H9 (cell line): ENCODE results near the gene SCCPDH. TPM values are rescaled to one million over a fixed set of nuclear protein-coding genes. Genes with fewer than 3 reads are reported as not detected.

ENCODE experiments used
- DNase-seq: peaks from one replicate; pipeline ENCODE4 v3.0.0-alpha.2; 2017
- H2AFZ ChIP-seq: one replicate; pipeline ENCODE4 v1.6.1; 2013; ENCODE audit warnings: mild to moderate bottlenecking, low read length, control low read depth, moderate library complexity
- H2AK5ac ChIP-seq: 2 replicates; pipeline ENCODE4 v1.6.1; 2013; ENCODE audit warnings: low read length, control low read depth, mixed read lengths; ENCODE audit not compliant: insufficient read length
- H2BK120ac ChIP-seq: one replicate; pipeline ENCODE4 v1.6.1; 2013; ENCODE audit warnings: low read depth, mild to moderate bottlenecking, low read length, control low read depth, inconsistent platforms; ENCODE audit not compliant: poor library complexity, severe bottlenecking
- H2BK12ac ChIP-seq: 2 replicates; pipeline ENCODE4 v1.6.1; 2013; ENCODE audit warnings: low read length, control low read depth, mixed read lengths, low read depth; ENCODE audit not compliant: insufficient read length
- H2BK15ac ChIP-seq: 2 replicates; pipeline ENCODE4 v1.6.1; 2013; ENCODE audit warnings: low read depth, low read length, control low read depth
- H2BK20ac ChIP-seq: one replicate; pipeline ENCODE4 v1.6.1; 2013; ENCODE audit warnings: low read depth, mild to moderate bottlenecking, low read length, control low read depth, inconsistent platforms; ENCODE audit not compliant: poor library complexity, severe bottlenecking
- H2BK5ac ChIP-seq: 2 replicates; pipeline ENCODE4 v1.6.1; 2013; ENCODE audit warnings: low read length, control low read depth, mixed read lengths; ENCODE audit not compliant: insufficient read length
- H3K14ac ChIP-seq: 2 replicates; pipeline ENCODE4 v1.6.1; 2013; ENCODE audit warnings: low read length, control low read depth; ENCODE audit not compliant: insufficient read depth
- H3K18ac ChIP-seq: 2 replicates; pipeline ENCODE4 v1.6.1; 2013; ENCODE audit warnings: low read depth, mild to moderate bottlenecking, mixed read lengths, low read length, control low read depth; ENCODE audit not compliant: insufficient read length
- H3K23ac ChIP-seq: 2 replicates; pipeline ENCODE4 v1.6.1; 2013; ENCODE audit warnings: low read length, control low read depth, mixed read lengths, low read depth; ENCODE audit not compliant: insufficient read length
- H3K23me2 ChIP-seq: 2 replicates; pipeline ENCODE4 v1.6.1; 2013; ENCODE audit warnings: low read depth, mild to moderate bottlenecking, mixed read lengths, low read length, control low read depth; ENCODE audit not compliant: insufficient read length, poor library complexity, severe bottlenecking
- H3K27ac ChIP-seq: 2 replicates; pipeline ENCODE4 v1.5.1; 2013; ENCODE audit warnings: low read length, control low read depth, mixed read lengths, low read depth; ENCODE audit not compliant: insufficient read length
- H3K27me3 ChIP-seq: 2 replicates; pipeline ENCODE4 v1.6.1; 2013; ENCODE audit warnings: low read length, control low read depth, inconsistent platforms; ENCODE audit not compliant: insufficient read depth
- H3K4ac ChIP-seq: 2 replicates; pipeline ENCODE4 v1.6.1; 2013; ENCODE audit warnings: low read depth, mild to moderate bottlenecking, control low read depth, inconsistent platforms, low read length, moderate library complexity
- H3K4me1 ChIP-seq: 2 replicates; pipeline ENCODE4 v1.6.1; 2013; ENCODE audit warnings: low read length, control low read depth, inconsistent platforms; ENCODE audit not compliant: insufficient read depth
- H3K4me2 ChIP-seq: 2 replicates; pipeline ENCODE4 v1.6.1; 2013; ENCODE audit warnings: low read length, control low read depth, mixed read lengths; ENCODE audit not compliant: insufficient read length, insufficient read depth
- H3K56ac ChIP-seq: 2 replicates; pipeline ENCODE4 v1.6.1; 2013; ENCODE audit warnings: low read depth, mild to moderate bottlenecking, mixed read lengths, low read length, control low read depth; ENCODE audit not compliant: insufficient read length
- H3K79me1 ChIP-seq: 2 replicates; pipeline ENCODE4 v1.6.1; 2013; ENCODE audit warnings: low read depth, mild to moderate bottlenecking, moderate library complexity, low read length, control low read depth, inconsistent platforms; ENCODE audit not compliant: insufficient read depth, poor library complexity, severe bottlenecking
- H3K79me2 ChIP-seq: 2 replicates; pipeline ENCODE4 v1.6.1; 2013; ENCODE audit warnings: low read length, control low read depth, inconsistent platforms; ENCODE audit not compliant: insufficient read depth
- H3K9ac ChIP-seq: 2 replicates; pipeline ENCODE4 v1.6.1; 2013; ENCODE audit warnings: low read length, control low read depth, mixed read lengths; ENCODE audit not compliant: insufficient read length; ENCODE audit errors: extremely low read depth
- H3K9me3 ChIP-seq: one replicate; pipeline ENCODE4 v1.6.1; 2013; ENCODE audit warnings: low read depth, low read length, inconsistent platforms; ENCODE audit not compliant: control insufficient read depth
- H3T11ph ChIP-seq: one replicate; pipeline ENCODE4 v1.6.1; 2013; ENCODE audit warnings: mild to moderate bottlenecking, low read length, control low read depth, inconsistent platforms
- H4K20me1 ChIP-seq: one replicate; pipeline ENCODE4 v1.6.1; 2013; ENCODE audit not compliant: control insufficient read depth, insufficient read length, insufficient read depth
- H4K5ac ChIP-seq: 2 replicates; pipeline ENCODE4 v1.6.1; 2013; ENCODE audit warnings: low read depth, mild to moderate bottlenecking, mixed read lengths, low read length, control low read depth; ENCODE audit not compliant: insufficient read length
- H4K8ac ChIP-seq: replicated peaks from 2 replicates; pipeline ENCODE4 v1.6.1; 2013; ENCODE audit warnings: low read length, control low read depth, mixed read lengths, low read depth; ENCODE audit not compliant: insufficient read length
- H4K91ac ChIP-seq: 2 replicates; pipeline ENCODE4 v1.6.1; 2013; ENCODE audit warnings: low read depth, mild to moderate bottlenecking, moderate library complexity, mixed read lengths, low read length, control low read depth; ENCODE audit not compliant: insufficient read length
- H3K27ac Mint-ChIP-seq, 3 experiments: 2 replicates in 2 of 3; 3 replicates in 1 of 3; pipeline ENCODE4 v1.8.0; 2020 to 2021; ENCODE audit warnings: mixed read lengths in 3 of 3, mild to moderate bottlenecking in 1 of 3, moderate library complexity in 1 of 3
- H3K27me3 Mint-ChIP-seq: 2 replicates; pipeline ENCODE4 v1.8.0; 2021; ENCODE audit warnings: low read depth, mild to moderate bottlenecking, moderate library complexity, mixed read lengths
- H3K36me3 Mint-ChIP-seq, 3 experiments: 2 replicates in 2 of 3; 3 replicates in 1 of 3; pipeline ENCODE4 v1.8.0; 2020 to 2021; ENCODE audit warnings: low read depth in 3 of 3, mixed read lengths in 3 of 3; ENCODE audit not compliant: insufficient read depth in 1 of 3
- H3K4me1 Mint-ChIP-seq, 2 experiments: 2 replicates each; pipeline ENCODE4 v1.8.0; 2020; ENCODE audit warnings: mixed read lengths in 2 of 2
- H3K4me3 Mint-ChIP-seq, 2 experiments: 2 replicates in 1 of 2; 3 replicates in 1 of 2; pipeline ENCODE4 v1.8.0; 2020 to 2021; ENCODE audit warnings: mild to moderate bottlenecking in 2 of 2, mixed read lengths in 2 of 2, moderate library complexity in 1 of 2
- H3K9me3 Mint-ChIP-seq, 2 experiments: 2 replicates in 1 of 2; 3 replicates in 1 of 2; pipeline ENCODE4 v1.8.0; 2020; ENCODE audit warnings: mild to moderate bottlenecking in 2 of 2, mixed read lengths in 2 of 2, moderate library complexity in 1 of 2
- WGBS: extraction: QIAGEN DNeasy Blood & Tissue Kit; methylation state at CpG from one replicate; pipeline ENCODE4 v1.1.7; 2013; ENCODE audit warnings: missing lambda C conversion rate, low lambda C conversion rate, mixed read lengths; ENCODE audit not compliant: insufficient read length; ENCODE audit errors: extremely low coverage; 5-methylcytosine and 5-hydroxymethylcytosine counted together
- total RNA-seq: library from RNA; stranded (reverse); gene quantifications from 2 replicates; pipeline ENCODE4 v1.2.1, GENCODE V29; 2021
- TF ChIP-seq, protein P1 (sequence below): fragments of 200-600 bp; sonication (generic); conservative IDR thresholded peaks from 3 replicates; pipeline ENCODE4 v1.8.0; 2021; ENCODE audit warnings: antibody characterized with exemption, mild to moderate bottlenecking

The SCCPDH gene
- total RNA-seq, 1 experiment from 2014 or later: 20.7 TPM

DNA sequence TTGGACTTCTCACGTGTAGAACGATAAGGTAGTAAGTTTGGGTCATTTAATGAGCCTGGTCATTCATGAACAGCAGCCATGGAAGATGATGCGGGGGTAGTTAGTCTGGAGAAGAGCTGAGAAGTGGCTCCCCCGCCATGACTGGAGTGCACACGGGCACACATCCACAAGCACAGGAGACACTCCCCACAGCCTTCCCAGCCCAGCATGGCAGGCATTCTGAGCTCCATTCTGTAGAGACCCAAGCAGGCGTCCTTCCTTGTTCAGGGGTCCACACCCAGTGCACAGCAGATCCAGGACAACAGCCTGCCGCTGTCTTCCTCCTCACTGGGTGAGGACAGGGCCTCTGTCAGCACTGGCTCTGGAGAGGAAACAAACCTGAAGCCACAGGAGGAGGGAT, 57.0 kb downstream of the SCCPDH start:
- H2BK20ac ChIP-seq: no peak overlapping the region
- no peak overlapping the region for H3K4ac ChIP-seq
- no peaks in the 10 kb centered on the region for H4K20me1 ChIP-seq
- H2BK120ac ChIP-seq: no peak overlapping the region
- Mint-ChIP-seq H3K4me1 (peaks cover 3 to 9% of the 10 kb centered on the region in 2 experiments; a peak in 3 of 4 replicates), H3K27ac (no peak overlapping the region), H3K9me3 (peaks cover 0 to 3% of the 10 kb centered on the region in 2 experiments; a peak in 2 of 5 replicates), H3K27me3 (peaks cover 6% of the 10 kb centered on the region; the same call in 1 of the 2 replicates), H3K4me3 (no peak overlapping the region), H3K36me3 (peaks cover 0 to 6% (median 0%) of the 10 kb centered on the region in 3 experiments; a peak in 3 of 7 replicates)
- no peak overlapping the region for H2AFZ ChIP-seq
- no peaks in the 10 kb centered on the region for H3K27me3 ChIP-seq
- no peak overlapping the region for H3K14ac ChIP-seq
- H4K5ac ChIP-seq: no peak overlapping the region
- no peaks in the 10 kb centered on the region for H3K4me1 ChIP-seq
- H3K27ac ChIP-seq: no peak overlapping the region
- H4K8ac ChIP-seq: no peak overlapping the region
- no peak overlapping the region for H3K4me2 ChIP-seq
- H2BK15ac ChIP-seq: no peak overlapping the region
- no peak for DNase-seq
- H3K23me2 ChIP-seq: no peaks in the 10 kb centered on the region
- H3K79me1 ChIP-seq: no peaks in the 10 kb centered on the region
- no peak overlapping the region for H3K9ac ChIP-seq
- H3T11ph ChIP-seq: no peak overlapping the region
- no peak overlapping the region for H3K23ac ChIP-seq
- no CpG with 5 or more reads among the region's 7 CpGs for WGBS
- H3K56ac ChIP-seq: no peak overlapping the region
- H2AK5ac ChIP-seq: no peak overlapping the region
- H4K91ac ChIP-seq: no peak overlapping the region
- H3K18ac ChIP-seq: no peak overlapping the region
- H3K79me2 ChIP-seq: no peaks in the 10 kb centered on the region
- no peak overlapping the region for H2BK5ac ChIP-seq
- no peak overlapping the region for H2BK12ac ChIP-seq
- no peaks in the 10 kb centered on the region for H3K9me3 ChIP-seq
- TF ChIP-seq, protein P1, sequence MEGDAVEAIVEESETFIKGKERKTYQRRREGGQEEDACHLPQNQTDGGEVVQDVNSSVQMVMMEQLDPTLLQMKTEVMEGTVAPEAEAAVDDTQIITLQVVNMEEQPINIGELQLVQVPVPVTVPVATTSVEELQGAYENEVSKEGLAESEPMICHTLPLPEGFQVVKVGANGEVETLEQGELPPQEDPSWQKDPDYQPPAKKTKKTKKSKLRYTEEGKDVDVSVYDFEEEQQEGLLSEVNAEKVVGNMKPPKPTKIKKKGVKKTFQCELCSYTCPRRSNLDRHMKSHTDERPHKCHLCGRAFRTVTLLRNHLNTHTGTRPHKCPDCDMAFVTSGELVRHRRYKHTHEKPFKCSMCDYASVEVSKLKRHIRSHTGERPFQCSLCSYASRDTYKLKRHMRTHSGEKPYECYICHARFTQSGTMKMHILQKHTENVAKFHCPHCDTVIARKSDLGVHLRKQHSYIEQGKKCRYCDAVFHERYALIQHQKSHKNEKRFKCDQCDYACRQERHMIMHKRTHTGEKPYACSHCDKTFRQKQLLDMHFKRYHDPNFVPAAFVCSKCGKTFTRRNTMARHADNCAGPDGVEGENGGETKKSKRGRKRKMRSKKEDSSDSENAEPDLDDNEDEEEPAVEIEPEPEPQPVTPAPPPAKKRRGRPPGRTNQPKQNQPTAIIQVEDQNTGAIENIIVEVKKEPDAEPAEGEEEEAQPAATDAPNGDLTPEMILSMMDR: no peak
